ENCODE measurements around the gene KCNQ5.

GRCh38 chr6:72703093-72703492 is 81.2 kb downstream of the KCNQ5 start:
- TF ChIP-seq CTCF (IDR thresholded peaks at IDR 0.05) (no peak), EZH2phosphoT487 (IDR thresholded peaks at IDR 0.05) (no peak)
